Measurements from ENCODE around the gene CC2D1B.

Gene CC2D1B

DNA sequence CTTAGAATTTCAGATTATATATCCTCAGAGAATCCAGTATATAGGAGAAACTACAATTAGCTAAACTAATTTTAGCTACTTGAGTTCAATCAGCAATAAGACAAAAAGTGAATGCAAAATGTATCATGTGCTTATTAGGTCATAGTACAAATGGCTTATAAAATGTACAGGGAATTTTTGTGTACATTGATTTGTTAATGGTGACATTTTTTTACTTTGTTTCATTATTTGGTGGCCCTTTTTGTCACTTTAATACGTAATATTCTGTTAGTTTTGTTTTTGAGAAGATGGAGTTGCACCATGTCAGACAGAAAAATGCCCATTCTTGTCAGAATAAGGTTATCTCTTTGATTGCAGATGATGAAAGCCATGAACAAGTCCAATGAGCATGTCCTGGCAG, 33.6 kb downstream of the CC2D1B start:
- no peak for DNase-seq
- intact Hi-C loops (cut with DNase I) = no loop called here

DNA sequence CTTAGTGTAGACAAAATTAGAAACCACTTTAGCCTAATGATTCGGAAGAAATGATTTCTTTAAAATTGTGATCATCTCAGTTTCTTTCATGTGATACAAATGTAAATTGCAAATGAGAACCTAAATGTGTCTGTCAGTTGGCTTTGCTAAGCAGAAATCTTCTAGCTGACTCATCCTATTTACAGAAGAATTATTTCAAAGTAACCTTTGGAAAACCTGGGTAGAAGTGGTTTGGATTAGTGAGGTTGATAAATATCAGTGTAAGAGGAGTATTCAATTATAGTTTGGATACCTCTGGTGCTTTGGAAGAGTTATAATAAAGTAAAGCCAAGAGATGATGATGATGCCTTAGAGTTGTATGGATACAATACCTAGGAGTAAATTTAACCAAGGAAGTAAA, 37.4 kb downstream of the CC2D1B start:
- intact Hi-C loops (cut with DNase I) = no loop called here
- no peak for DNase-seq

DNA sequence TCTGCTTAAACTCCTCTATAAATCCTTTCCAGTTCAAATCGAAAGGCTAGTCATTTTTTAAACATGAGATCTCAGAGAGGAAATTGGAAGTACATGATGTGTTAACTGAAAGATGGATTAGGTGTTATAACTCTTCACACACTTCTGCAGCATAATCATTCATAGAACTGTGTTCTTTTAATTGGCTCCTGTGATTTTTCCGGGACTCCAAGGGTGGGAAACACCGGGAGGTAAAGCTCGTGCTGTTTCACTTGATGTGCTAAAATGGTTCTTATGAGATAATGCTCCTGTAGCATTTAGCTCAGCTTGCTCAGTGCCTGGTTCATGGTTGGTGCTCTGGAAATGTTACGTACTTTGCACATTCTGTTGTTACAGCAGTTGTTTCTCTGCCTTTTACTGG, 40.2 kb downstream of the CC2D1B start:
- DNase-seq = no peak
- intact Hi-C loops (cut with DNase I) = no loop called here

DNA sequence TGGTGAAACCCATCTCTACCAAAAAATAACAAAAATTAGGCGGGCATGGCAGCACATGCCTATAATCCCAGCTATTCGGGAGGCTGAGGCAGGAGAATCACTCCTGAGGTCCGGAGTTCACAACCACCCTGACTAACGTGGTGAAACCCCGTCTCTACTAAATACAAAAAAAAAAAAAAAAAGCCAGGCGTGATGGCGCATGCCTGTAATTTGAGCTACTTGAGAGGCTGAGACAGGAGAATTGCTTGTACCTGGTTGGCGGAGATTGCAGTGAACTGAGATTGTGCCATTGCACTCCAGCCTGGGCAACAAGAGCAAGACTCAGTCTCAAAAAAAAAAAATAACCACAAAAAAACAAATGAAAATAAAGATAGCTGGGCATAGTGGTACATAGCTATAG, 42.3 kb downstream of the CC2D1B start:
- DNase-seq = no peak
- intact Hi-C loops (cut with DNase I) = no loop called here

DNA sequence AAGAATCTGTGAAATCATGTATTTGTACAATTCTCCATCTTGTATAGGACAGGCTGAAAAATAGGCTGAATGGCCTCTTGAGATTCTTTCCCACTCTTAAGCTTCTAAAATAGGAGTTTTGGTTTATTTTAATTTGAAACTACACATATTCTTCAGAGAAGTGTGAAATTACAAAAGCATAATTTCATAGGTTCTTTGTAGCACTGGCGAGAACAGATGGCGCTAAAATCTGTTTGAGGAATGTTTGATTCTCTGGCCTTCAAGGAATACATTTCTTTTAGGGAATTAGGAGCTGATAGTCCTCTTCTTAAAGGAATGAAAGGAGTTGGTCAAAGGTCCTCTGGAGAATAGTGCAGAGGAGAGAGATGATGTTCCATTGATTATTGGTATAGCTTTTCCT, 44.9 kb downstream of the CC2D1B start:
- DNase-seq = no peak
- intact Hi-C loops (cut with DNase I) = no loop called here

DNA sequence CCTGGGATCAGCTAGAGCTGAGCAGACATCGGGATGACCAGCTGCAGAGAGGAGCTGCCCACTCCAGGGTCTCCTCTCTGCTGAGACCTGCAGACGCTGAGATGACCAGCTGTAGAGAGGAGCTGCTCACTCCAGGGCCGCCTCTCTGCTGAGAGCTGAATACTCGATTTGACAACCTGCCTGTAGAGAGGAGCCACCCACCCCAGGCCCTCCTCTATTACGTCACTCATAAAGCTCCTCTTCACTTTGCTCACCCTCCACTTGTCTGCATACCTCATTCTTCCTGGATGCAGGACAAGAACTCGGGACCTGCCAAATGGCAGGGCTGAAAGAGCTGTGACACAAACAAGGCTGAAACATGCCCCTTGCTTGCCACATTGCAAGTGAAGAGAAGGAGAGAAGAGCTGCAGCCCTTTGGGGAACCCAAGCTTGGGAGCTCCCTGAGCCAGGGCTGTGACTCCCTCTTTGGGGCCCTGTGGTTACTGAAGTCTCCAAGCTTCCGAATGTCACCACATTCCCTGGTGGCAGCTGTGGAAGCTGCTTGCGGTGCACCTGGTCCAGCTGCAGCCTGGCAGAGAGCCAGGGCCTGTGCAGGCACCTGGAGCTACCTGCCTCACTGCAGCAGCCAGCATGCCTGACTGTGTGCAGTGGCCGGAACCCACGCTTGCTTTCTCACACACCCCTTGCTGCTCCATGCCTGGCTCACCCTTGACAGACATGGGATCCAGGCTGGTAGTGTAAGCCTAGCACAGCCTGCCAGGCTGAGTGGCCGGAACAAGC, 59.6 kb downstream of the CC2D1B start:
- intact Hi-C loops (cut with DNase I) = no loop called here

DNA sequence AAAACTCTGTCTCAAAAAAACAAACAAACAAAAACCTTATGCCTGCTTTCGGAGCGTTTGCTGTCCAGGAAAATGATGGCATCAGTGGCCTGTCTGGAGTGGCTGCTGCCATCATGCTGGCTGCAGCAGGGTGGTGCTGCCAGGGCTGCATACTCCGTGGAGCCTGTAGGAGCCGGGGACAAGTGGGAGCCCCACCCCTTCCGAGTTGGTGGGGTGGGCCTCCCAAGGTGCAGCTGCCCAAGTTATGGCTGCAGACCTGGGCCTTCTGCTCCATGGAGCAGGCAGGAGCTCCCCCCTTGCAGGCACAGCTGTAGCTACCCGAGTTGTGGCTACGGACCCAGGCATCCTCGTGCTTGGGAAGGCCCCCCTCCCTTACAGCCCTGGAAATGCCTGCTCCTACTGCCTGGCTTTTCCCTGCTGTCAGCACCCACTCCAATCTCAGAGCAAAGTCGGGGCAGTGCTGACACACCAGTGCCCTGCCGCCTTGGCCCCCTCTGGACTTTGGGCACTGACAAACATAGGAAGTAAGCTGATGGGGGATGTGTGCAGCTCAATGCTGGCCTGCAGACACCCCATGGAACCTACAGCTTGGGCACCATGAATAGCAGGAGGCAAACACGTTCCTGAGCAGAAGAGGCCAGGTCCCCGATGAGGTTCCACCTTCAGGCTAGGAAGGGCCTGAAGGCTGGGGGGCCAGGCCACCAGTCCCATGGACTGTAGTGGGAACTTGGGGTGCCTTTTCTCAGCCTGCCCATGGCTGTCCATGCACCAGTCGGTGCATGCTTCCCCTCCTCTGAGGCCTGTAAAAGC, 60.4 kb downstream of the CC2D1B start:
- no peak for DNase-seq
- intact Hi-C loops (cut with DNase I) = no loop called here

More for the DNA sequence above, 59.6 kb downstream of the CC2D1B start:
- DNase-seq = peak in 8 of 42 donors; percentile 1 to 45 (median 18)
